ENCODE measurements around the gene CLIC4.
"Not testable (repeated sequence)": the region's sequence is repeated elsewhere in the genome, so short reads cannot be mapped to it uniquely, and the experiment has no call there.

CLIC4 gene

DNA sequence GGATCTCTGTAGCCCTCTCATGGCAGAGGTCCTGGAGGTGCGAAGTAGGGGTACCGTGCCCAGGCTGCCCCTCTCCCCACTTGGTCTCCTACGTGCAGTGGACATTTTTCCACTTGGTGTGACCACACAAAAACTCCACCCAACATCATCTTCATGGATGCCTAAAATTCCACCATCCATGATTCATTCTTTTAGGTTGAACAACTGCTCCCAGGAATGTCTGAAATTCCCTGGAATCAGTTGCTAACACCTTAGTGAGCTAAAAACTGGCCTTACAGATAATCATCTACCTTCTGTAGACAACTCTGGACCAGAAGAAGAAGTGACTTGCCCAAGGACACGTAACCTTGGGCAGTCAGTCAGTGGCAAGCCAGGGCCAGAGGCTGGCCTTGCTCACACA, 32.1 kb upstream of the CLIC4 start:
- TF ChIP-seq, protein P1, sequence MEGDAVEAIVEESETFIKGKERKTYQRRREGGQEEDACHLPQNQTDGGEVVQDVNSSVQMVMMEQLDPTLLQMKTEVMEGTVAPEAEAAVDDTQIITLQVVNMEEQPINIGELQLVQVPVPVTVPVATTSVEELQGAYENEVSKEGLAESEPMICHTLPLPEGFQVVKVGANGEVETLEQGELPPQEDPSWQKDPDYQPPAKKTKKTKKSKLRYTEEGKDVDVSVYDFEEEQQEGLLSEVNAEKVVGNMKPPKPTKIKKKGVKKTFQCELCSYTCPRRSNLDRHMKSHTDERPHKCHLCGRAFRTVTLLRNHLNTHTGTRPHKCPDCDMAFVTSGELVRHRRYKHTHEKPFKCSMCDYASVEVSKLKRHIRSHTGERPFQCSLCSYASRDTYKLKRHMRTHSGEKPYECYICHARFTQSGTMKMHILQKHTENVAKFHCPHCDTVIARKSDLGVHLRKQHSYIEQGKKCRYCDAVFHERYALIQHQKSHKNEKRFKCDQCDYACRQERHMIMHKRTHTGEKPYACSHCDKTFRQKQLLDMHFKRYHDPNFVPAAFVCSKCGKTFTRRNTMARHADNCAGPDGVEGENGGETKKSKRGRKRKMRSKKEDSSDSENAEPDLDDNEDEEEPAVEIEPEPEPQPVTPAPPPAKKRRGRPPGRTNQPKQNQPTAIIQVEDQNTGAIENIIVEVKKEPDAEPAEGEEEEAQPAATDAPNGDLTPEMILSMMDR (IDR thresholded peaks at IDR 0.05; ENCODE audit: low read depth, low read length): no peak

DNA sequence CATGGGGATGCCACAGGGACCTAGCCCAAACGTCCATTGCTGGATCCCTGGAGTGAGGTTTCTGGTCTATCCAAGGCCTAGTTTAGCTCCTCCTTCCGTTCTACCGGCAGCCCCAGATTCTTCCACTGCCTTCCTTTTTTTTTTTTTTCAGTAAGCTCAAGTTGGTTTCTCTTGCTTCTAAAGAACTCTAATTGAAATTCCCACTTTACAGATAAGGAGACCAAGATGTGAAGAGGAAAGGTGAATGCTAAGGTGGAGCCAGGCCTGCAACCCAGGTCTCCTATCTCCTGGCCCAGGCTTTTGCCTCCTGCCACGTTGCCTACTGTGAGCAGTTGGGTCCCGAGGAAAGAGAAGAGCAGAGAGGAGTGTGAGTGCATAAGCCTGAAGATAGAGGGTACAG, 31.5 kb upstream of the CLIC4 start:
- no peak for DNase-seq (ENCODE audit: extremely low read depth, low read depth)
- TF ChIP-seq, protein P1 (IDR thresholded peaks at IDR 0.05; ENCODE audit: low read depth, low read length): no peak

More for the DNA sequence above, 32.1 kb upstream of the CLIC4 start:
- DNase-seq (ENCODE audit: extremely low read depth, low read depth): no peak

DNA sequence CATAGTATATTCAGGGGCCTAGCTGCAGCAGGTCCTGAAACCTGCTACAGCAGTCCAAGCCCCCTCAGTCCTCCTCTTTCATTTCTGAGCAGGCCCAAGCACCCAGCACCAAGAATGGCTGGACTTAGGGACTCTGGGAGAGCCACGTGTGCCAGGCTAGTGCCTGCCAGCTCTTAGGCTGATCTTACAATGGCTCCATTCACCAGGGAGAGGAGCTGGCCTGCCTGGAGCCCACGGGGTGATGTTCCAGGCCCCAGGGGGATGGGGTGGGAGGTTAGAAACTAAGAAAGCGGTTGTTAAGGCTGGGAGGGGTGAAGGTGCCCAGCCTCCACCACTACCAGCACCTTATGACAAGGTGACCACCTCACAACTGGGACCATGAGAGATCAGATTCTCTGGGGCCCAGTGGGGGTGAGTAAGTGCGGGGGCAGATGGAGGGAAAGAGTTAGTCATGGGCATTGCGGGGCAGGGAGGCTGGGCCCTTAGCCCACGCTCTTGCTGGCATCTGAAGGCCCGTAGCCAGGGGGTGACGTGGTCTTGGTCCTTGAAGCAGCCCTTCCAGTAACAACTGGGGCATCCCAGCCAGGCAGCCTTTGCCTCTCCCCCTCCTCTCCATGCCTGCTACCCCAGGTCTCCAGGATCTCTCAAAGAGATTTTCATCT, 30.3 kb upstream of the CLIC4 start:
- TF ChIP-seq, protein P1 (IDR thresholded peaks at IDR 0.05; ENCODE audit: low read depth, low read length): no peak
- DNase-seq (ENCODE audit: extremely low read depth, low read depth): no peak

DNA sequence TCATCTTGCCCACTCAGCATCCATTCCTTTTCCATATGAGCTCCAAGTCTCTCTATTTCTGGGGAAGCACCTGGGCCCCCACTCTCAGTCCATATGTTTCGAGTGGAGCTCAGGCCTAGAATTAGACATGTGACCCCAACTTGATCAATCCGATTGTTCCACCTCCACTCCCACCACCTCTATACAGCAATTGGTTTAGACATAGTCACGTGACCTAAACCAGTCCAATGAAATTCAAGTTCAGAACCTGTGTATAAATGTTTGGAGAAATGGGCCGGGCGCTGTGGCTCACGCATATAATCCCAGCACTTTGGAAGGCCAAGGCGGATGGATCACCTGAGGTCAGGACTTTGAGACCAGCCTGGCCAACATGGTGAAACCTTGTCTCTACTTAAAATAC, 29.6 kb upstream of the CLIC4 start:
- TF ChIP-seq, protein P1 (IDR thresholded peaks at IDR 0.05; ENCODE audit: low read depth, low read length): no peak
- DNase-seq (ENCODE audit: extremely low read depth, low read depth): no peak

DNA sequence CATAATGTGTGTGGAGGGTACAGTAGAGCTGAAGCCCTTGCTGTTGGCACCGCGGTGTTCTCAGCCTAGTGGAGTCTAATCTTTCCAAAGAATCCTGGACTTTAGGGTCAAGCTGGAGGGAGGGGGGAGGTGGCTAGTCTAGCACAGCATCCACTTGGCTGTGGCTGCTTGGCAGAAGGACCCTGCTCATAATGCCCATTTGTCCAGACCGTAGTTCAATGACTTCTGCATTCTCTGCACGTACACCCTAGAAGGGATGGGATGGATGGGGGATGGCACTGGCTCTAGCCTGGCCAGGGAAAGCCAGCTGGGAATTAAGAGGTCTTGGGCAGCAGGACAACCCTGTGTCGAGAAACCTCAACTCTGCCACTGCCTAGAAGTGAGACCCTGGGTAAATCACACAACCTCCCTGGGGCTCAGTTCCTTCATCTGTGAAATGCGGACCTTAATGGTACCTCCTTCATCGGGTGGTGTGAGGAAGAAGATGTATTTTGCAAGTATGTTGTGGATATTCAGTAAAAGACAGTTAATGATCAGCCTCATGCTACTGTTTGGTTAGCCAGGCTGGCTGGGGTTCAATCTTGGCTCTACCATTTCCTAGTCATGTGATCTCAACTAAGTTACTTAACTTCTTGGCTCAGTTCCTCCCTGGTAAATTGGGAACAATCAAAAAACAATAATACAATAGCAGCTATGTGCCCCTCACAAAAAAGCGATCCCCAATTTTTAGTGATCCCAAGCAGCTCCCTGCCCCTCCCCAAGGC, 27.2 kb upstream of the CLIC4 start:
- TF ChIP-seq, protein P1 (IDR thresholded peaks at IDR 0.05; ENCODE audit: low read depth, low read length): no peak
- no peak for DNase-seq (ENCODE audit: extremely low read depth, low read depth)

DNA sequence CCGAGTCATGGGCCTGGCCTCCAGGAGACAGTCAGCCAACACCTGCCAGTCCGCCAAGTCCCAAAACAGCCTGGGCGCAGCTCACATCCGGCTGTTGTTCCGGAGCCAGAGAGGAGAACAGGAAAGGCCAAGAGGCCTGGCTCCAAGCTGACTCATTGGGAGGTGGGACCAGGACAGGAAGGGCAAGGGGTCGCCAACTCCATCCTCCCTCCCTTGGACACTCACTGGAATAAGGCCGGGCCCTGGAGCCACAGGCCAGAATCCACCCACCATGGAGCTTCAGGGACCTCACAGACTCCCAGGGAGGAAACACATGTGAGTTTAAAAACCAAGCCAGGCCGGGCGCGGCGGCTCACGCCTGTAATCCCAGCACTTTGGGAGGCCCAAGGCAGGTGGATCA, 25.1 kb upstream of the CLIC4 start:
- peak; percentile 60 for DNase-seq (ENCODE audit: extremely low read depth, low read depth)
- TF ChIP-seq, protein P1 (IDR thresholded peaks at IDR 0.05; ENCODE audit: low read depth, low read length): no peak

DNA sequence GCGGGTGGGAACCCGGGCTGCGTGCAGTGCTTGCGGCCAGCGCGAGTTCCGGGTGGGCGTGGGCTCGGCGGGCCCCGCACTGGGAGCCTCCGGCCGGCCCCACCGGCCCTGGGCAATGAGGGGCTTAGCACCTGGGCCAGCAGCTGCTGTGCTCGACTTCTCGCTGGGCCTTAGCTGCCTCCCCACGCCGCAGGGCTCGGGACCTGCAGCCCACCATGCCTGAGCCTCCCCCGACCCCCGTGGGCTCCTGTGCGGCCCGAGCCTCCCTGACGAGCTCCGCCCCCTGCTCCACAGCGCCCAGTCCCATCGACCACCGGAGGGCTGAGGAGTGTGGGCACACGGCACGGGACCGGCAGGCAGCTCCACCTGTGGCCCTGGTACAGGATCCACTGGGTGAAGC, 23.7 kb upstream of the CLIC4 start:
- TF ChIP-seq, protein P1 (IDR thresholded peaks at IDR 0.05; ENCODE audit: low read depth, low read length): no peak
- DNase-seq (ENCODE audit: extremely low read depth, low read depth): no peak

DNA sequence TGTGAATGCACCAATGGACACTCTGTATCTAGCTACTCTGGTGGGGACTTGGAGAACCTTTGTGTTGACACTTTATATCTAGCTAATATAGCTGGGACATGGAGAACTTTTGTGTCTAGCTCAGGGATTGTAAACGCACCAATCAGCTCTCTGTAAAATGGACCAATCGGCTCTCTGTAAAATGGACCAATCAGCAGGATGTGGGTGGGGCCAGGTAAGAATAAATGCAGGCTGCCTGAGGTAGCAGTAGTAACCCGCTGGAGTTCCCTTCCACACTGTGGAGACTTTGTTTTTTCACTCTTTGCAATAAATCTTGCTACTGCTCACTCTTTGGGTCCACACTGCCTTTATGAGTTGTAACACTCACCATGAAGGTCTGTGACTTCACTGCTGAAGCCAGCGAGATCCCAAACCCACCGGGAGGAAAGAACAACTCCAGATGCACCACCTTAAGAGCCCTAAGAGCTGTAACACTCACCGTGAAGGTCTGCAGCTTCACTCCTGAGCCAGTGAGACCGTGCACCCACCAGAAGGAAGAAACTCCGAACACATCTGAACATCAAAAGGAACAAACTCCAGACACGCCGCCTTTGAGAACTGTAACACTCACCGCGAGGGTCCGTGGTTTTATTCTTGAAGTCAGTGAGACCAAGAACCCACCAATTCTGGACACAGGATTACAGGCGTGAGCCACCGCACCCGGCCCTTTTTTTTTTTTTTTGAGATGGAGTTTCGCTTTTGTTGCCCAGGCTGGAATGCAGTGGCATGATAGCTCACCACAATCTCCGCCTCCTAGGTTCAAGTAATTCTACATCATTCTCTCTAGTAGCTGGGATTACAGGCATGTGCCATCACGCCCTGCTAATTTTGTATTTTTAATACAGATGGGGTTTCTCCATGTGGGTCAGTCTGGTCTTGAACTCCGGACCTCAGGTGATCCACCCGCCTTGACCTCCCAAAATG, 22.9 kb upstream of the CLIC4 start:
- not testable (repeated sequence) for DNase-seq (ENCODE audit: extremely low read depth, low read depth)

Data from AG09319 (cell line).